Measurements from ENCODE around the gene LCMT2.

The LCMT2 gene

DNA sequence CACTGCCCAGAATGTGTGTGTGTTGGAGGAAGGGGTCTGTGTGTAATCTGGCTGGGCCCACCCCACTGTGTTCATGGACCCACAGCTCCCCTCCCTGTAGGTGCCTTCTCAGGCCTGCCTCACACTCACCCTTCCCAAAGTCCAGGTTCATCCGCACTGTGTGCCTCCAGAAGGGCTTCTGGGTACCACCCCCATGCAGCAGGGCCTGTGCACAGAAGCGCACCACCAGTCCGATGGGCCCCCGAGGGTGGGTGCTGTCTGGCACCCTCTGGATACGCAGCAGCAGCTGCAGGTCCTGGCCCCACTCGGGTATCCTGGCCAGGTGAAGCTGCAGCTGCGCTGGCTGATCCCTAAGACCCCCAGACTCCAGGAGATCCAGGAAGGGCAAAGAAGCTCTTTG, 50.9 kb downstream of the LCMT2 start:
- DNase-seq (ENCODE audit: low read depth, low spot score): no peak
- H3K4me3 ChIP-seq (ENCODE audit: low read length): no peak overlapping the region

GRCh38 chr15:43278869-43279268, 51.5 kb downstream of the LCMT2 start:
- H3K4me3 ChIP-seq (ENCODE audit: low read length): no peak overlapping the region

GRCh38 chr15:43277901-43278300, 52.5 kb downstream of the LCMT2 start:
- DNase-seq (ENCODE audit: low read depth, low spot score): no peak

More at GRCh38 chr15:43278869-43279268, 51.5 kb downstream of the LCMT2 start:
- DNase-seq (ENCODE audit: low read depth, low spot score): no peak

GRCh38 chr15:43277231-43277823, 53.0 kb downstream of the LCMT2 start:
- DNase-seq (ENCODE audit: low read depth, low spot score): no peak
- H3K4me3 ChIP-seq (ENCODE audit: low read length): no peak overlapping the region

More at GRCh38 chr15:43277901-43278300, 52.5 kb downstream of the LCMT2 start:
- H3K4me3 ChIP-seq (ENCODE audit: low read length): no peak overlapping the region

GRCh38 chr15:43276563-43277200, 53.7 kb downstream of the LCMT2 start:
- no peak overlapping the region for H3K4me3 ChIP-seq (ENCODE audit: low read length)
- no peak for DNase-seq (ENCODE audit: low read depth, low spot score)

GRCh38 chr15:43275740-43276562, 54.4 kb downstream of the LCMT2 start:
- H3K4me3 ChIP-seq (ENCODE audit: low read length): no peak overlapping the region
- DNase-seq (ENCODE audit: low read depth, low spot score): no peak

GRCh38 chr15:43274136-43274535, 56.2 kb downstream of the LCMT2 start:
- DNase-seq (ENCODE audit: low read depth, low spot score): no peak
- no peak overlapping the region for H3K4me3 ChIP-seq (ENCODE audit: low read length)

All from Jurkat, Clone E6-1 (cell line).